Measurements from ENCODE around the gene FLT4. TPM values are rescaled to one million over a fixed set of nuclear protein-coding genes. Genes with fewer than 3 reads are reported as not detected.

The FLT4 gene
- polyA plus RNA-seq, 3 donors: not detected

GRCh38 chr5:180652771-180653170 lies 3.4 kb upstream of the FLT4 start:
- no peak overlapping the region for H2AFZ ChIP-seq (ENCODE audit: insufficient read depth, low read depth, low read length, poor library complexity, severe bottlenecking)
- intact Hi-C loops (cut with micrococcal nuclease): no loop called here
- H3K9me3 ChIP-seq (replicated peaks in 1 of 2; ENCODE audit: control insufficient read depth in 1 of 2, insufficient read depth in 1 of 2, low read length in 2 of 2): no peaks in the 10 kb centered on the region
- H3K4me1 Mint-ChIP-seq: peaks cover 6% of the 10 kb centered on the region
- WGBS (ENCODE audit: insufficient coverage): 56% methylated on average over 5 of the region's 5 CpGs
- no peak overlapping the region for H3K4me2 ChIP-seq (replicated peaks; ENCODE audit: extremely low read depth, low read length, poor library complexity, severe bottlenecking)
- peaks cover 0 to 9% (median 3%) of the 10 kb centered on the region in 7 donors for H3K9me3 Mint-ChIP-seq
- H3K27me3 Mint-ChIP-seq (ENCODE audit: low read depth in 3 of 3): peaks cover 45 to 64% (median 52%) of the 10 kb centered on the region in 3 donors
- H3K9ac ChIP-seq (ENCODE audit: insufficient read depth, low read length, poor library complexity, severe bottlenecking): no peak overlapping the region
- no peaks in the 10 kb centered on the region for H3K4me1 ChIP-seq (ENCODE audit: control insufficient read depth in 1 of 2, insufficient read depth in 2 of 2, low read length in 2 of 2)
- no peaks in the 10 kb centered on the region for H3K36me3 ChIP-seq (replicated peaks in 1 of 2; ENCODE audit: control insufficient read depth in 1 of 2, insufficient read depth in 2 of 2, low read length in 2 of 2)
- TF ChIP-seq, protein P1, sequence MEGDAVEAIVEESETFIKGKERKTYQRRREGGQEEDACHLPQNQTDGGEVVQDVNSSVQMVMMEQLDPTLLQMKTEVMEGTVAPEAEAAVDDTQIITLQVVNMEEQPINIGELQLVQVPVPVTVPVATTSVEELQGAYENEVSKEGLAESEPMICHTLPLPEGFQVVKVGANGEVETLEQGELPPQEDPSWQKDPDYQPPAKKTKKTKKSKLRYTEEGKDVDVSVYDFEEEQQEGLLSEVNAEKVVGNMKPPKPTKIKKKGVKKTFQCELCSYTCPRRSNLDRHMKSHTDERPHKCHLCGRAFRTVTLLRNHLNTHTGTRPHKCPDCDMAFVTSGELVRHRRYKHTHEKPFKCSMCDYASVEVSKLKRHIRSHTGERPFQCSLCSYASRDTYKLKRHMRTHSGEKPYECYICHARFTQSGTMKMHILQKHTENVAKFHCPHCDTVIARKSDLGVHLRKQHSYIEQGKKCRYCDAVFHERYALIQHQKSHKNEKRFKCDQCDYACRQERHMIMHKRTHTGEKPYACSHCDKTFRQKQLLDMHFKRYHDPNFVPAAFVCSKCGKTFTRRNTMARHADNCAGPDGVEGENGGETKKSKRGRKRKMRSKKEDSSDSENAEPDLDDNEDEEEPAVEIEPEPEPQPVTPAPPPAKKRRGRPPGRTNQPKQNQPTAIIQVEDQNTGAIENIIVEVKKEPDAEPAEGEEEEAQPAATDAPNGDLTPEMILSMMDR (IDR thresholded peaks at IDR 0.05): no peak
- peak overlapping the region in 1 of 2 donors; percentile 5 for H3K4me3 Mint-ChIP-seq
- DNase-seq: no peak
- peaks cover 11 to 42% of the 10 kb centered on the region in 2 donors for H3K27me3 ChIP-seq (ENCODE audit: control insufficient read depth in 2 of 2, insufficient read depth in 2 of 2, low read length in 2 of 2)
- H3K79me2 ChIP-seq (ENCODE audit: insufficient read depth, low read length): no peaks in the 10 kb centered on the region
- no peaks in the 10 kb centered on the region for H3K36me3 Mint-ChIP-seq
- no peaks in the 10 kb centered on the region for H4K20me1 ChIP-seq (ENCODE audit: insufficient read depth, low read length)
- no peak overlapping the region for H3K27ac Mint-ChIP-seq
- H3K27ac ChIP-seq (ENCODE audit: low read depth in 1 of 2, low read length in 2 of 2): no peak overlapping the region
- no peak overlapping the region for H3K4me3 ChIP-seq (replicated peaks in 1 of 3; ENCODE audit: low read depth in 2 of 3, low read length in 3 of 3)

DNA sequence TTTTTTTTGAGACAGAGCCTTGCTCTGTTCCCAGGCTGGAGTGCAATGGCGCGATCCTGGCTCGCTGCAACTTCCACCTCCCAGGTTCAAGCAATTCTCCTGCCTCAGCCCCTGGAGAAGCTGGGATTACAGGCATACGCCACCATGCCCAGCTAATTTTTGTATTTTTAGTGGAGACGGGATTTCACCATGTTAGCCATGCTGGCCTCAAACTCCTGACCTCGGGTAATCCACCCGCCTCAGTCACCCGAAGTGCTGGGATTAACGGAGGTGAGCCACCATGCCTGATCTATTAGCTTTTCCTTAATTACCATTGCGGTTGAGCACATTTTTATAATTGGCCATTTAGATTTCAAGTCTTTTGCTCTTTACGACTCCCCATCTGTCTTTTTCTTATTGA lies 2.9 kb upstream of the FLT4 start:
- no peak overlapping the region for H3K9ac ChIP-seq (ENCODE audit: insufficient read depth, low read length, poor library complexity, severe bottlenecking)
- no peaks in the 10 kb centered on the region for H4K20me1 ChIP-seq (ENCODE audit: insufficient read depth, low read length)
- H3K27ac Mint-ChIP-seq: no peak overlapping the region
- peaks cover 48 to 65% (median 54%) of the 10 kb centered on the region in 3 donors for H3K27me3 Mint-ChIP-seq (ENCODE audit: low read depth in 3 of 3)
- DNase-seq: no peak
- H3K27me3 ChIP-seq (ENCODE audit: control insufficient read depth in 2 of 2, insufficient read depth in 2 of 2, low read length in 2 of 2): peaks cover 11 to 46% of the 10 kb centered on the region in 2 donors
- H3K27ac ChIP-seq (ENCODE audit: low read depth in 1 of 2, low read length in 2 of 2): no peak overlapping the region
- no peaks in the 10 kb centered on the region for H3K79me2 ChIP-seq (ENCODE audit: insufficient read depth, low read length)
- peaks cover 0 to 9% (median 5%) of the 10 kb centered on the region in 7 donors for H3K9me3 Mint-ChIP-seq
- 96% methylated on average over 4 of the region's 11 CpGs for WGBS (ENCODE audit: insufficient coverage)
- intact Hi-C loops (cut with micrococcal nuclease): no loop called here
- H3K36me3 Mint-ChIP-seq: no peaks in the 10 kb centered on the region
- no peaks in the 10 kb centered on the region for H3K4me1 ChIP-seq (ENCODE audit: control insufficient read depth in 1 of 2, insufficient read depth in 2 of 2, low read length in 2 of 2)
- H3K36me3 ChIP-seq (replicated peaks in 1 of 2; ENCODE audit: control insufficient read depth in 1 of 2, insufficient read depth in 2 of 2, low read length in 2 of 2): no peaks in the 10 kb centered on the region
- H2AFZ ChIP-seq (ENCODE audit: insufficient read depth, low read depth, low read length, poor library complexity, severe bottlenecking): no peak overlapping the region
- H3K4me1 Mint-ChIP-seq: peaks cover 6% of the 10 kb centered on the region
- H3K4me2 ChIP-seq (replicated peaks; ENCODE audit: extremely low read depth, low read length, poor library complexity, severe bottlenecking): no peak overlapping the region
- no peaks in the 10 kb centered on the region for H3K9me3 ChIP-seq (replicated peaks in 1 of 2; ENCODE audit: control insufficient read depth in 1 of 2, insufficient read depth in 1 of 2, low read length in 2 of 2)
- no peak overlapping the region for H3K4me3 ChIP-seq (replicated peaks in 1 of 3; ENCODE audit: low read depth in 2 of 3, low read length in 3 of 3)
- TF ChIP-seq, protein P1 (IDR thresholded peaks at IDR 0.05): no peak
- peak overlapping the region in 1 of 2 donors; percentile 5 for H3K4me3 Mint-ChIP-seq

Data from CD14-positive monocyte (primary cell).